Upper lobe of left lung (tissue), 6 donors: ENCODE results near the gene SGPL1. TPM values are rescaled to one million over a fixed set of nuclear protein-coding genes. Genes with fewer than 3 reads are reported as not detected.

Source experiments
- ATAC-seq, 2 donors: fragments of 200-7000 bp; cut with Tn5 transposase; one replicate each; pipeline ENCODE4 v1.9.1; 2022; ENCODE audit warnings: mild to moderate bottlenecking in 2 of 2, moderate library complexity in 2 of 2; ENCODE audit not compliant: low FRiP score in 2 of 2
- DNase-seq, 2 donors: peaks; one replicate each; pipeline ENCODE4 v3.0.0-alpha.2; 2019 to 2020
- H3K27ac ChIP-seq, 4 donors: fragments of 200-600 bp; sonication (generic); one replicate each; pipeline ENCODE4 v1.5.1; 2016 to 2019
- H3K27me3 ChIP-seq, 4 donors: fragments of 200-600 bp; sonication (generic); one replicate each; pipeline ENCODE4 v1.5.1; 2017 to 2019
- H3K36me3 ChIP-seq, 4 donors: fragments of 200-600 bp; sonication (generic); one replicate each; pipeline ENCODE4 v1.5.1; 2016 to 2019
- H3K4me1 ChIP-seq, 4 donors: fragments of 200-600 bp; sonication (generic); one replicate each; pipeline ENCODE4 v1.5.1; 2018 to 2019
- H3K4me3 ChIP-seq, 4 donors: fragments of 200-600 bp; sonication (generic); one replicate each; pipeline ENCODE4 v1.5.1; 2017 to 2019; ENCODE audit warnings: mild to moderate bottlenecking in 2 of 4, moderate library complexity in 1 of 4
- H3K9me3 ChIP-seq, 4 donors: fragments of 200-600 bp; sonication (generic); one replicate each; pipeline ENCODE4 v1.5.1; 2018 to 2019
- EP300 ChIP-seq, 4 donors: sonication (generic); formaldehyde crosslinking; IDR thresholded peaks; one replicate each; pipeline ENCODE4 v1.5.1; 2017; ENCODE audit warnings: antibody characterized with exemption in 4 of 4, control low read depth in 2 of 4
- POLR2A ChIP-seq, 4 donors: fragments of 450-650 bp; IDR thresholded peaks; one replicate each; pipeline ENCODE4 v1.5.1; 2016 to 2017; ENCODE audit warnings: antibody characterized with exemption in 4 of 4, mild to moderate bottlenecking in 2 of 4
- POLR2AphosphoS5 ChIP-seq, 2 donors: sonication (generic); formaldehyde crosslinking; IDR thresholded peaks; one replicate each; pipeline ENCODE4 v1.5.1; 2017; ENCODE audit warnings: antibody characterized with exemption in 2 of 2
- WGBS, 2 donors: methylation state at CpG; one replicate each; pipeline ENCODE4 v1.1.5; 2017 to 2018; 5-methylcytosine and 5-hydroxymethylcytosine counted together
- total RNA-seq, 6 donors: library from RNA; depleted of rRNA in 4 of 6; stranded (reverse); fragments of >200 nt in 4 of 6; gene quantifications; one replicate each; pipeline versions ENCODE4 v1.1.0 to v1.2.1, GENCODE V29; 2016 to 2021
- TF ChIP-seq, protein P1 (sequence below), 6 experiments: fragments of 450-650 bp in 4 of 6; fragments of 200-600 bp in 2 of 6; sonication (generic) in 2 of 6; IDR thresholded peaks; one replicate each; pipeline ENCODE4 v1.5.1; 2016 to 2019; ENCODE audit warnings: antibody characterized with exemption in 6 of 6
- donor health status: DM: no; HTN: no; CAD: no; lungs with moderate emphysema.
- donor health status: DM: no; HTN: yes; CAD: no; lungs with severe emphysema.

SGPL1 gene
- total RNA-seq, 6 donors from 2014 or later = 18.4 to 43.8 (median 30.4) TPM

DNA sequence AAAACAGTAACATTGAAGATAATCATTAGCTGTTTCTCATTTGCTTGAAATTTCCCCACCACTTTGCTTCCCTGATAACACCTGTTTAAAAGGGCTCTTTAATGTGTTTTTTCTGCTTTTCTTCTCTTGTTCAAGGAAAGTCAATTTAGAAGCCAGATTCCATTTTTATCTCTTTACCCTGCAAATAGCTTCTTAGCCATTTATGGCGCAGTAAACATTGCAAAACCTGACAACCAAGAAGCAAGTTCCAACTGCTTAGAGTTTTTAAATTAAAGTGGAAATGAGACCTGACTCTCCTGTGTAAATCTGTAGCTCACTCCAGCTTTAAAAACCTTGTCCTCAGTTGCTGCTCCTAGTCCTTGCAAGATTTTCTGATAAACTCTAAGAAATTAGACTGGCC is 30.1 kb downstream of the SGPL1 start:
- ATAC-seq = no peak
- 78 to 79% methylated on average over 1 of the region's 1 CpG for WGBS, 2 donors
- peaks cover 0 to 9% (median 5%) of the 10 kb centered on the region in 4 donors for H3K4me1 ChIP-seq

GRCh38 chr10:70846795-70847194 is 31.0 kb downstream of the SGPL1 start:
- Histone ChIP-seq H3K27ac (no peak overlapping the region), H3K9me3 (no peaks in the 10 kb centered on the region), H3K36me3 (peaks cover 0 to 39% (median 2%) of the 10 kb centered on the region in 4 donors), H3K4me3 (no peak overlapping the region), H3K4me1 (peaks cover 0 to 9% (median 5%) of the 10 kb centered on the region in 4 donors), H3K27me3 (no peaks in the 10 kb centered on the region)
- ATAC-seq = no peak
- WGBS, 2 donors = 79 to 88% methylated on average over 2 of the region's 2 CpGs
- TF ChIP-seq EP300 (IDR thresholded peaks at IDR 0.05) (no peak), POLR2AphosphoS5 (IDR thresholded peaks at IDR 0.05) (no peak), POLR2A (IDR thresholded peaks at IDR 0.05) (no peak)
- TF ChIP-seq, protein P1, sequence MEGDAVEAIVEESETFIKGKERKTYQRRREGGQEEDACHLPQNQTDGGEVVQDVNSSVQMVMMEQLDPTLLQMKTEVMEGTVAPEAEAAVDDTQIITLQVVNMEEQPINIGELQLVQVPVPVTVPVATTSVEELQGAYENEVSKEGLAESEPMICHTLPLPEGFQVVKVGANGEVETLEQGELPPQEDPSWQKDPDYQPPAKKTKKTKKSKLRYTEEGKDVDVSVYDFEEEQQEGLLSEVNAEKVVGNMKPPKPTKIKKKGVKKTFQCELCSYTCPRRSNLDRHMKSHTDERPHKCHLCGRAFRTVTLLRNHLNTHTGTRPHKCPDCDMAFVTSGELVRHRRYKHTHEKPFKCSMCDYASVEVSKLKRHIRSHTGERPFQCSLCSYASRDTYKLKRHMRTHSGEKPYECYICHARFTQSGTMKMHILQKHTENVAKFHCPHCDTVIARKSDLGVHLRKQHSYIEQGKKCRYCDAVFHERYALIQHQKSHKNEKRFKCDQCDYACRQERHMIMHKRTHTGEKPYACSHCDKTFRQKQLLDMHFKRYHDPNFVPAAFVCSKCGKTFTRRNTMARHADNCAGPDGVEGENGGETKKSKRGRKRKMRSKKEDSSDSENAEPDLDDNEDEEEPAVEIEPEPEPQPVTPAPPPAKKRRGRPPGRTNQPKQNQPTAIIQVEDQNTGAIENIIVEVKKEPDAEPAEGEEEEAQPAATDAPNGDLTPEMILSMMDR (IDR thresholded peaks at IDR 0.05) = no peak
- DNase-seq = no peak

More for the DNA sequence above, 30.1 kb downstream of the SGPL1 start:
- TF ChIP-seq POLR2AphosphoS5 (IDR thresholded peaks at IDR 0.05) = no peak
- no peak for TF ChIP-seq EP300 (IDR thresholded peaks at IDR 0.05)
- TF ChIP-seq, protein P1 (IDR thresholded peaks at IDR 0.05) = no peak
- no peak for TF ChIP-seq POLR2A (IDR thresholded peaks at IDR 0.05)
- no peaks in the 10 kb centered on the region for H3K27me3 ChIP-seq
- DNase-seq = no peak
- peaks cover 0 to 31% (median 2%) of the 10 kb centered on the region in 4 donors for H3K36me3 ChIP-seq
- H3K4me3 ChIP-seq = no peak overlapping the region
- no peak overlapping the region for H3K27ac ChIP-seq
- no peaks in the 10 kb centered on the region for H3K9me3 ChIP-seq

- ATAC-seq (no peak), DNase-seq (no peak)
- Histone ChIP-seq H3K27ac (no peak overlapping the region), H3K4me1 (peaks cover 0 to 9% (median 5%) of the 10 kb centered on the region in 4 donors), H3K9me3 (no peaks in the 10 kb centered on the region), H3K36me3 (peaks cover 0 to 44% (median 2%) of the 10 kb centered on the region in 4 donors), H3K27me3 (no peaks in the 10 kb centered on the region), H3K4me3 (no peak overlapping the region)
- no peak for TF ChIP-seq POLR2AphosphoS5 (IDR thresholded peaks at IDR 0.05)
- no peak for TF ChIP-seq POLR2A (IDR thresholded peaks at IDR 0.05)
- TF ChIP-seq, protein P1 (IDR thresholded peaks at IDR 0.05) = no peak
- no peak for TF ChIP-seq EP300 (IDR thresholded peaks at IDR 0.05)
- 86 to 91% methylated on average over 1 of the region's 1 CpG for WGBS, 2 donors
Measured at GRCh38 chr10:70847659-70848360, 32.1 kb downstream of the SGPL1 start.

DNA sequence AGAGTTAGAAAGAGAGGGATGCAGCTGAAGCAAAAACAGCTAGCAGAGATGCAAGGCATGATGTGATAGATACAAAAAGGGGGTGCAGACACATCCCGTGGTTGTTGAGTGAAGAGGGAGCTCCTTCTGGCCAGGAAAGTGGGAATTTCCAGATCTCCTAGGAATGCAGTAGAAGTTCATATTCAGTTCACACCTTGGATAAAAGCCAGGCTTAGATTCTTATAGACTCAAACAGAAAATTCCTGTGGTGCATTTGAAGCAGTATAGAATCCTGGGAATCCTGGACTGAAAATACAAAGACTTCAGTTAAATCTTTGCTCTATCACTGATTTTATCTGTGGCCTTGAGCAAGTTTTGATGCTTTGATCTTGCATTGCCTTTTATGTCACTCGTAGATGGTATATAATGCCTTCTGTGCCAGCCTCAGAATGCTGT is 33.9 kb downstream of the SGPL1 start:
- peaks cover 0 to under 1% (median 0%) of the 10 kb centered on the region in 4 donors for H3K4me1 ChIP-seq
- H3K27ac ChIP-seq = no peak overlapping the region
- H3K36me3 ChIP-seq = peaks cover 0 to 56% (median 4%) of the 10 kb centered on the region in 4 donors
- no peaks in the 10 kb centered on the region for H3K9me3 ChIP-seq
- ATAC-seq = no peak
- TF ChIP-seq, protein P1 (IDR thresholded peaks at IDR 0.05) = no peak
- TF ChIP-seq POLR2A (IDR thresholded peaks at IDR 0.05) (no peak), POLR2AphosphoS5 (IDR thresholded peaks at IDR 0.05) (no peak), EP300 (IDR thresholded peaks at IDR 0.05) (no peak)
- WGBS, 2 donors = 49 to 64% methylated on average over 2 of the region's 2 CpGs
- DNase-seq = no peak
- H3K27me3 ChIP-seq = no peaks in the 10 kb centered on the region
- H3K4me3 ChIP-seq = no peak overlapping the region
